Measurements from ENCODE around the gene ST14.

- TF ChIP-seq, protein P1, sequence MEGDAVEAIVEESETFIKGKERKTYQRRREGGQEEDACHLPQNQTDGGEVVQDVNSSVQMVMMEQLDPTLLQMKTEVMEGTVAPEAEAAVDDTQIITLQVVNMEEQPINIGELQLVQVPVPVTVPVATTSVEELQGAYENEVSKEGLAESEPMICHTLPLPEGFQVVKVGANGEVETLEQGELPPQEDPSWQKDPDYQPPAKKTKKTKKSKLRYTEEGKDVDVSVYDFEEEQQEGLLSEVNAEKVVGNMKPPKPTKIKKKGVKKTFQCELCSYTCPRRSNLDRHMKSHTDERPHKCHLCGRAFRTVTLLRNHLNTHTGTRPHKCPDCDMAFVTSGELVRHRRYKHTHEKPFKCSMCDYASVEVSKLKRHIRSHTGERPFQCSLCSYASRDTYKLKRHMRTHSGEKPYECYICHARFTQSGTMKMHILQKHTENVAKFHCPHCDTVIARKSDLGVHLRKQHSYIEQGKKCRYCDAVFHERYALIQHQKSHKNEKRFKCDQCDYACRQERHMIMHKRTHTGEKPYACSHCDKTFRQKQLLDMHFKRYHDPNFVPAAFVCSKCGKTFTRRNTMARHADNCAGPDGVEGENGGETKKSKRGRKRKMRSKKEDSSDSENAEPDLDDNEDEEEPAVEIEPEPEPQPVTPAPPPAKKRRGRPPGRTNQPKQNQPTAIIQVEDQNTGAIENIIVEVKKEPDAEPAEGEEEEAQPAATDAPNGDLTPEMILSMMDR (IDR thresholded peaks at IDR 0.05): peak; percentile 98
- no peak for TF ChIP-seq POLR2AphosphoS5 (IDR thresholded peaks at IDR 0.05; ENCODE audit: low read depth, low read length)
- TF ChIP-seq TCF7L2 (IDR thresholded peaks at IDR 0.05; ENCODE audit: low read depth, low read length): no peak
These were observed 53.8 kb downstream of the ST14 start for GRCh38 chr11:130213143-130213978.
